Breast epithelium (tissue), 4 donors: ENCODE results near the gene SLC25A5. TPM values are rescaled to one million over a fixed set of nuclear protein-coding genes. Genes with fewer than 3 reads are reported as not detected.

Experiments
- DNase-seq, 2 donors: peaks; one replicate each; pipeline ENCODE4 v3.0.0-alpha.2; 2019; ENCODE audit warnings: low spot score in 2 of 2
- H3K27ac ChIP-seq, 2 donors: fragments of 200-600 bp; sonication (generic) in 1 of 2; one replicate each; pipeline ENCODE4 v1.5.1; 2016 to 2019; ENCODE audit warnings: mild to moderate bottlenecking in 1 of 2
- H3K27me3 ChIP-seq, 2 donors: fragments of 200-600 bp; sonication (generic) in 1 of 2; one replicate each; pipeline versions ENCODE4 v1.5.1 to v1.6.0; 2017 to 2019; ENCODE audit warnings: control low read depth in 1 of 2, mild to moderate bottlenecking in 1 of 2
- H3K36me3 ChIP-seq: fragments of 200-600 bp; one replicate; pipeline ENCODE4 v1.5.1; 2019
- H3K4me1 ChIP-seq, 2 donors: fragments of 200-600 bp; sonication (generic); one replicate each; pipeline ENCODE4 v1.5.1; 2016 to 2019; ENCODE audit warnings: control low read depth in 1 of 2
- H3K4me3 ChIP-seq, 3 donors: fragments of 200-600 bp; sonication (generic); 1 replicate in 2 of 3; 2 replicates in 1 of 3; pipeline ENCODE4 v1.5.1; 2016 to 2019; ENCODE audit warnings: mild to moderate bottlenecking in 3 of 3, moderate library complexity in 2 of 3
- H3K9me3 ChIP-seq, 2 donors: fragments of 200-600 bp; sonication (generic) in 1 of 2; one replicate each; pipeline ENCODE4 v1.5.1; 2016 to 2019; ENCODE audit warnings: control low read depth in 1 of 2
- POLR2A ChIP-seq: fragments of 450-650 bp; IDR thresholded peaks from one replicate; pipeline ENCODE4 v1.6.1; 2016; ENCODE audit warnings: antibody characterized with exemption, mild to moderate bottlenecking, moderate library complexity
- POLR2AphosphoS5 ChIP-seq, 3 donors: sonication (generic); formaldehyde crosslinking; IDR thresholded peaks; one replicate each; pipeline ENCODE4 v1.6.1; 2017; ENCODE audit warnings: antibody characterized with exemption in 3 of 3
- intact Hi-C: fragments of 100-400 bp; cut with DNase I; formaldehyde crosslinking; loops from one replicate; pipeline ENCODE4 v1.15.1; 2023; ENCODE audit warnings: low total_unique reads
- total RNA-seq, 3 donors: library from RNA; depleted of rRNA; stranded (reverse); fragments of >200 nt; gene quantifications; one replicate each; pipeline ENCODE4 v1.1.0, GENCODE V29; 2016
- TF ChIP-seq, protein P1 (sequence below), 3 donors: fragments of 450-650 bp; IDR thresholded peaks; one replicate each; pipeline ENCODE4 v1.5.1; 2016 to 2017; ENCODE audit warnings: antibody characterized with exemption in 3 of 3, mild to moderate bottlenecking in 3 of 3, moderate library complexity in 3 of 3

The SLC25A5 gene
- total RNA-seq, 3 donors from 2014 or later: 153 to 190 (median 164) TPM

DNA sequence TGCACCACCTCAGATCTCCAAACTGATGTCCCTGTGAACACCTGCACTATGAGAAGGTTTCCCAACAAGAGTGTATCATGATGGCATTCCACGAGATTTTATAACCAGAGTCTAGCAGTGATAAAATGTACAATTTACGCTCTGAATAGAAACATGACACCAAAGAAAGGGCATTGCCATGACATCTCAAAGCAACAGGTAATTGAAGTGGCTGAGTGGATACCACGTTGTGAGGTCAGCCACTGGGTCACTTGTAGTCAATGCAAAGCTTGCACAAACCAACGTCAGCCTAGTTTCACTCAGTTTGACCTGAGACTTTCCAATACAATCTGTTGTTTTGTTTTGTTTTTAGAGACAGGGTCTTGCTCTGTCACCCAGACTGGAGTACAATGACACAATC, 15.0 kb upstream of the SLC25A5 start:
- H3K36me3 ChIP-seq: no peaks in the 10 kb centered on the region
- TF ChIP-seq, protein P1, sequence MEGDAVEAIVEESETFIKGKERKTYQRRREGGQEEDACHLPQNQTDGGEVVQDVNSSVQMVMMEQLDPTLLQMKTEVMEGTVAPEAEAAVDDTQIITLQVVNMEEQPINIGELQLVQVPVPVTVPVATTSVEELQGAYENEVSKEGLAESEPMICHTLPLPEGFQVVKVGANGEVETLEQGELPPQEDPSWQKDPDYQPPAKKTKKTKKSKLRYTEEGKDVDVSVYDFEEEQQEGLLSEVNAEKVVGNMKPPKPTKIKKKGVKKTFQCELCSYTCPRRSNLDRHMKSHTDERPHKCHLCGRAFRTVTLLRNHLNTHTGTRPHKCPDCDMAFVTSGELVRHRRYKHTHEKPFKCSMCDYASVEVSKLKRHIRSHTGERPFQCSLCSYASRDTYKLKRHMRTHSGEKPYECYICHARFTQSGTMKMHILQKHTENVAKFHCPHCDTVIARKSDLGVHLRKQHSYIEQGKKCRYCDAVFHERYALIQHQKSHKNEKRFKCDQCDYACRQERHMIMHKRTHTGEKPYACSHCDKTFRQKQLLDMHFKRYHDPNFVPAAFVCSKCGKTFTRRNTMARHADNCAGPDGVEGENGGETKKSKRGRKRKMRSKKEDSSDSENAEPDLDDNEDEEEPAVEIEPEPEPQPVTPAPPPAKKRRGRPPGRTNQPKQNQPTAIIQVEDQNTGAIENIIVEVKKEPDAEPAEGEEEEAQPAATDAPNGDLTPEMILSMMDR (IDR thresholded peaks at IDR 0.05): no peak
- TF ChIP-seq POLR2A (no peak), POLR2AphosphoS5 (IDR thresholded peaks at IDR 0.05) (no peak)
- H3K27me3 ChIP-seq: no peaks in the 10 kb centered on the region
- no peak overlapping the region for H3K4me3 ChIP-seq
- no peak overlapping the region for H3K27ac ChIP-seq
- intact Hi-C loops: no loop called here
- DNase-seq: no peak
- no peaks in the 10 kb centered on the region for H3K4me1 ChIP-seq
- H3K9me3 ChIP-seq: no peaks in the 10 kb centered on the region

DNA sequence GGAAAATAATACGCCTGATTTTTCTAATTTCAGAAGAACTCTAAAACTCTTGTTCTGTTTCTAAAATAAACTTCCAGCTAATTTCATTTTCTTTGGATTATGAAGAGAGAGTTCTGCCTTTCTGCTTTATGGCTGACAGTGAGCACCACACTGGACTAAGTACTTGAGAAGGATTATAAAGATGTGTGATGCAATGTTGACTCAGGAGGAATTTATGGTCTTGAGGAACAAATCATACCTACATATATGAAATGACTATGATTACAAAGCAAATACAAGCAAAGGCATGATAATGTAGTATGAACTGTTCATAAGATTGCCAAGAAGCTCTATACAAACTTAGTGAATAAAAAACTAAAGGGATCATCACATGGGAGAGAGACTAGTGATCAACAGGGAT, 13.0 kb upstream of the SLC25A5 start:
- no peak overlapping the region for H3K4me3 ChIP-seq
- no peak for DNase-seq
- no peaks in the 10 kb centered on the region for H3K9me3 ChIP-seq
- intact Hi-C loops: no loop called here
- no peaks in the 10 kb centered on the region for H3K27me3 ChIP-seq
- H3K27ac ChIP-seq: no peak overlapping the region
- TF ChIP-seq POLR2AphosphoS5 (IDR thresholded peaks at IDR 0.05): no peak
- no peak for TF ChIP-seq POLR2A
- H3K36me3 ChIP-seq: no peaks in the 10 kb centered on the region
- H3K4me1 ChIP-seq: no peaks in the 10 kb centered on the region

DNA sequence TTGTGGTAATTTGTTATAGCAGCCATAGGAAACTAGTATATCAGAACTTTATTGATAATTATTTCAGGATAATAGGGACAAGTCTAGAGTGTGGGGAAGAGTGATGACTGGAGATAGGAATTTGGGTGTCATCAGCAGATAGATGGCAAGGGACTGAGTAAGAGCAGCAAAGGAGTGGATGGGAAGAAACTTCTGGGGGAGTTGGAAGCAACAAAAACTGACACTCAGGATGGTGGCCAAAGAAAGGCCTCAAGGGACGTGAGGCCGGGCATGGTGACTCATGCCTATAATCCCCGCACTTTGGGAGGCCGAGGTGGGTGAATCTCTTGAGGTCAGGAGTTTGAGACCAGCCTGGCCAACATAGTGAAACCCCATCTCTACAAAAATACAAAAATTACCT, 9.1 kb upstream of the SLC25A5 start:
- intact Hi-C loops: no loop called here
- Histone ChIP-seq H3K4me3 (no peak overlapping the region), H3K27me3 (no peaks in the 10 kb centered on the region), H3K4me1 (no peaks in the 10 kb centered on the region), H3K9me3 (no peaks in the 10 kb centered on the region), H3K36me3 (no peaks in the 10 kb centered on the region), H3K27ac (no peak overlapping the region)
- TF ChIP-seq, protein P1 (IDR thresholded peaks at IDR 0.05): no peak
- TF ChIP-seq POLR2AphosphoS5 (IDR thresholded peaks at IDR 0.05) (no peak), POLR2A (no peak)
- DNase-seq: no peak

DNA sequence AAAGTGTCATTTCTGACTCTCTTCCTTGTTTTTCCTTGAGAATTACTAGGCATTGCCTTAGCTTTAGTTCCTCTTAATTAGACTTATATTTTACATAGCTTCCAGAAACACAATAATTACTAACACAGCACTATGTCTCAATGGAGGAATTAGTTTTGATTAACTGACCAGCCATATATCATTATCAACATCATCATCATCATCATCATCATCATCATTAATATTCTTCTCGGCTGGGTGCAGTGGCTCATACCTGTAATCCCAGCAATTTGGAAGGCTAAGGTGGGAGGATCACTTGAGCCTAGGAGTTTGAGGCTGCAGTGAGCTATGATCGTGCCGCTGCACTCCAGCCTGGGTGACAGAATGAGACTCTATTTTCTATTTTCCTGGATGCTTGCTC, 2.7 kb upstream of the SLC25A5 start:
- intact Hi-C loops: loop anchor here (5.0 kb wide), 1 partner anchor 303 kb away; no protein-coding TSS in a partner anchor
- Histone ChIP-seq H3K4me1 (no peaks in the 10 kb centered on the region), H3K36me3 (no peaks in the 10 kb centered on the region), H3K4me3 (no peak overlapping the region), H3K27ac (no peak overlapping the region), H3K9me3 (no peaks in the 10 kb centered on the region), H3K27me3 (no peaks in the 10 kb centered on the region)
- TF ChIP-seq POLR2AphosphoS5 (IDR thresholded peaks at IDR 0.05): no peak
- TF ChIP-seq, protein P1 (IDR thresholded peaks at IDR 0.05): no peak
- DNase-seq: no peak

DNA sequence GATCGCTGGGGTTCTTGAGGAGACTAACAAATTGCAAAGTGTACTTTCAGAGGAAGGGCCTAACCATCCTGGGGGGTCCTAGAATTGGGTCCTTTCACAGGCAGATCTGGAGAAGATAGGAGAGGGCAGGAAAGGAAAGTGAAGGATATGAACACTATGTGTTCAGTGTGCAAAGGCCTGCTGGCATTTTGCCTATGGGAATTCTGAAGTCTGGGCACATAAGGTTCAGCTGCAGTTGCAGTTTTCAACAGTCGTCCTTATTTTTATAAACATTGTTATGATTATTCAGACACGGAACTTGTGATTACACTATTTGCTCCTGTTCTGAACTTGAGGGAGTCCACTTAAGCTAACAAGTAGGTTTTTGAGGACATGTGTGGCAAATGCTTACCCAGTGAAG, 1.3 kb upstream of the SLC25A5 start:
- Histone ChIP-seq H3K27me3 (no peaks in the 10 kb centered on the region), H3K9me3 (no peaks in the 10 kb centered on the region), H3K4me1 (no peaks in the 10 kb centered on the region), H3K4me3 (no peak overlapping the region), H3K36me3 (no peaks in the 10 kb centered on the region), H3K27ac (no peak overlapping the region)
- TF ChIP-seq, protein P1 (IDR thresholded peaks at IDR 0.05): no peak
- intact Hi-C loops: loop anchor here (5.0 kb wide), 1 partner anchor 305 kb away; no protein-coding TSS in a partner anchor
- DNase-seq: no peak

DNA sequence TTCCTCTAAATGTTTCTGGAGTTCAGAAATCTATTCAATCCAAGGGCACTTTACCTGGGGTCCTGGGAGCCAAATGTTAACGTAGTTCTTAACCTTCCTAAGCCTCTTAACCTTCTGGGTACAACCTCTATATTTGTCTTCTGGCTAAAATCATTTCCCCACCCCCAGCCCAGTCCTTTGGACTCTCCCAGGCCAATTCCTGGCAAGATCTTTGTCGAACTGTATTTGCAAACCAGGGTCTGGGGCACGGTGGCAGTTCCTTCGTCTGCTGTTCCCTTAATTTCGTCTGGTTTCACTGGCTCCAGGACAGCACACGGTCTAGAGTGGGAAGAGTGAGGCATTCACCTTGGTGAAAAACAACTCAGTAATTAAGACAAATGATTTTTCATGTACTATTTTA, 811 bp upstream of the SLC25A5 start:
- no peaks in the 10 kb centered on the region for H3K4me1 ChIP-seq
- intact Hi-C loops: loop anchor here (5.0 kb wide), 1 partner anchor 305 kb away; no protein-coding TSS in a partner anchor
- TF ChIP-seq POLR2AphosphoS5 (IDR thresholded peaks at IDR 0.05) (no peak), POLR2A (no peak)
- DNase-seq: no peak
- peaks cover 0 to 2% of the 10 kb centered on the region in 2 donors for H3K27me3 ChIP-seq
- peak overlapping the region in 1 of 2 donors; percentile 84 for H3K27ac ChIP-seq
- no peak overlapping the region for H3K4me3 ChIP-seq
- no peaks in the 10 kb centered on the region for H3K36me3 ChIP-seq
- H3K9me3 ChIP-seq: no peaks in the 10 kb centered on the region
